ENCODE results near the gene UBQLN3.

Gene UBQLN3

DNA sequence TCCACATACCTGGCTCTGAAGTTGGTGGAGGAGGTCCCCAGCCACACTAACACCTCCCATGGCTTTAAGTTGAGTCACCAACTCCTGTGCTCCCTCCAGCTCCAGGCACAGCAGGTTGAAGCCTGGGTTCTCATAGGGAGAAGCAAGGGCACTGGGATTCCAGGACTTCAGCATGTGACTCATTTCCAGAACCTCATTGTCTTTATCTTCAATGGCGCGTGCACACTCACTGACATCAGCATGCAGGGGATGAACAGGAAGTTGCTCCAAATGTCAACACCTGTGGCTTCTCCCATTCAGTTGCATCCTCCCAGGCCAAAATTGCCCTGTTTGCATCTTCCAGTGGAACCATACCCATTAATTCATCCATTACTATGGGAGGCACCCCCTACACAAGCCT, 12.6 kb upstream of the UBQLN3 start:
- H3K9me3 Mint-ChIP-seq, result no peaks in the 10 kb centered on the region
- DNase-seq, result no peak
- no peak overlapping the region for H3K4me3 Mint-ChIP-seq
- CTCF ChIA-PET, result no interaction called here
- H3K27me3 Mint-ChIP-seq, result no peaks in the 10 kb centered on the region
- no peak overlapping the region for H3K27ac Mint-ChIP-seq
- no peaks in the 10 kb centered on the region for H3K4me1 Mint-ChIP-seq
- H3K36me3 Mint-ChIP-seq, result no peaks in the 10 kb centered on the region

DNA sequence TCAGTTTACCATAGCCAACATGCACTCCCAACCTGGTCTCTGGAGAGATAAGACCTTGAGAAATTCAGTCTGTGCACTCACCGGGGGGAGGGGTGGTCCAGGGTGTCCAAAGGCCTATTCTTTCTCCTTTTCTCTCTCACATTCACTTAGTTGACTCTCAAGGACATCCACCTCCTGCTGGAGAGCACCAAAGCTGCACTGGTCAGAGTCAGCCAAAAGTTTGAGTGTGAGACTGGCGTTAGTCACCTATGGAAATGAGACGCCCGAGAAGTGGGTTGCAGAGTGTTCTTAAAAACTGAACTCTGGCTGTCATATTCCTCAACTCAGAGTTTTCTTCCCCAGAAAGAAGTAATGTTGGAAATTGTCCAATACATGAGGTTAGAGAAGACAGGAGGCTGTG, 11.8 kb upstream of the UBQLN3 start:
- H3K4me1 Mint-ChIP-seq, result no peaks in the 10 kb centered on the region
- DNase-seq, result no peak
- H3K9me3 Mint-ChIP-seq, result no peaks in the 10 kb centered on the region
- H3K27ac Mint-ChIP-seq, result no peak overlapping the region
- no peaks in the 10 kb centered on the region for H3K27me3 Mint-ChIP-seq
- no peak overlapping the region for H3K4me3 Mint-ChIP-seq
- CTCF ChIA-PET, result no interaction called here
- H3K36me3 Mint-ChIP-seq, result no peaks in the 10 kb centered on the region

DNA sequence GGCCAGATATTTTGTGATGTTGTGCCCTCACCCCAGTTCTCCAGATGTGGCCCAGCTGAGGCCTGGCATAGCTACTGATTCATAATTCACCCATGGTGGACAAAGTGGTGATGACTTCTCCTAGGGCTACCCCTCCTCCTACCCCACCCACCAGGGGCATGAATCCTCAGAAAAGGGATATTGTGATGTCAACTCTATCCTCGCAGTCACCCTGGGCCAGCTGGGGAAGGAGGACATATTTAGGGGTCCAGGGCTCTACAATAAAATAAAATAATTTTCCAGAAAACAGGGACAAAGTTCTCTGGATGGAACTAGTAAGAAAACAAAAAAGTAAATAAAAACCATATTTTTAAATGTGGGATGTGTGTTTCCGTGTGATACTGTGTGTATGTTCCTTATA, 6.8 kb upstream of the UBQLN3 start, which contains the start of gene UBQLNL:
Gene UBQLNL (minus strand): TSS at position 101 of the 400 bp plus-strand sequence. CDS start 258 bp downstream, outside the sequence.
- no peak within 1 kb of the TSS for H3K4me3 Mint-ChIP-seq
- CTCF ChIA-PET, result no interaction called here
- H3K9me3 Mint-ChIP-seq, result no peaks in the 10 kb centered on the region
- no peaks in the 10 kb centered on the region for H3K4me1 Mint-ChIP-seq
- no peaks in the 10 kb centered on the region for H3K36me3 Mint-ChIP-seq
- DNase-seq, result no peak
- no peaks in the 10 kb centered on the region for H3K27me3 Mint-ChIP-seq
- no peak within 1 kb of the TSS for H3K27ac Mint-ChIP-seq

GRCh38 chr11:5514841-5515240, 5.1 kb upstream of the UBQLN3 start:
- Mint-ChIP-seq H3K27ac (no peak overlapping the region), H3K36me3 (no peaks in the 10 kb centered on the region), H3K27me3 (peaks cover 4% of the 10 kb centered on the region), H3K4me3 (no peak overlapping the region), H3K4me1 (no peaks in the 10 kb centered on the region), H3K9me3 (no peaks in the 10 kb centered on the region)
- CTCF ChIA-PET, result no interaction called here
- no peak for DNase-seq

- Mint-ChIP-seq H3K27ac (no peak overlapping the region), H3K27me3 (peaks cover 4% of the 10 kb centered on the region), H3K4me1 (no peaks in the 10 kb centered on the region), H3K4me3 (no peak overlapping the region), H3K9me3 (no peaks in the 10 kb centered on the region), H3K36me3 (no peaks in the 10 kb centered on the region)
- CTCF ChIA-PET, result no interaction called here
- DNase-seq, result no peak
Observed at GRCh38 chr11:5508605-5509004, 1.2 kb downstream of the UBQLN3 start.

- Mint-ChIP-seq H3K27me3 (peaks cover 4% of the 10 kb centered on the region), H3K27ac (no peak overlapping the region), H3K36me3 (no peaks in the 10 kb centered on the region), H3K9me3 (no peaks in the 10 kb centered on the region), H3K4me3 (no peak overlapping the region), H3K4me1 (no peaks in the 10 kb centered on the region)
- CTCF ChIA-PET, result no interaction called here
- no peak for DNase-seq
Observed at GRCh38 chr11:5507933-5508305, 1.8 kb downstream of the UBQLN3 start.

DNA sequence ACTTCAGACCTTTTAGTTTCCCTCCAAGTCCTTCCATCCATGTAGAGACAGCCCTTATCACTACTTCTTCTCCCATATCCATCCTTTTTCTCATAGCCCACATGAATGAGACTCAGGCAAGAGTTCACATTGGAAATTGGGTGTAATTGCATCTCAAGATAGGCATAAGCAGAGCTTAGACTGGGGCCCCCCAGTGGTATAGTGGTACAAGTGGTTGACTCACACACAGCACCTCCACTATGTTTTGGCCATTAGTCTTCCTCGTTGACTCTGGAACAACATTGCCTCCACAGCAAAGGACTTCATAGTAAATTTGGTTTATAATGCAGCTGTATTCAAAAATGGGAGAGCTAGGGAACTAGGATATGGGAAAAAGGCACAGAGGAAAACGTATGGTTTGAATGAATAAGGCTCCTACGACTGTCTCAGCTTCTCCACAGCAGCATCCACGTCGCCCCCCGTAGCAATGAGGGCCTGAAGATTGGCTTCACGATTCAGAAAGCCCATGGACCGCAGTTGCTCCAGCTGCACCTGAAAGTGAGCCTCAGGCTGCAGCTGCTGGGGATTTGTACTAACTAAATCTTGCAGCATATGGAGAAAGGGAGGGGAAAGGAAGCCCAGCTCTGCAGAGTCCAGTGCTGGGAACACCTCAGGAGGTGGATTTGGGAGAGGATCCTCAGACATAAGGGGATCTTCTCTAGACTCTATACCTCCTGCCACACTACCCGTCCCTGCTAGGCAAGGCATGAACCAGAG, 2.4 kb downstream of the UBQLN3 start:
- H3K9me3 Mint-ChIP-seq, result no peaks in the 10 kb centered on the region

DNA sequence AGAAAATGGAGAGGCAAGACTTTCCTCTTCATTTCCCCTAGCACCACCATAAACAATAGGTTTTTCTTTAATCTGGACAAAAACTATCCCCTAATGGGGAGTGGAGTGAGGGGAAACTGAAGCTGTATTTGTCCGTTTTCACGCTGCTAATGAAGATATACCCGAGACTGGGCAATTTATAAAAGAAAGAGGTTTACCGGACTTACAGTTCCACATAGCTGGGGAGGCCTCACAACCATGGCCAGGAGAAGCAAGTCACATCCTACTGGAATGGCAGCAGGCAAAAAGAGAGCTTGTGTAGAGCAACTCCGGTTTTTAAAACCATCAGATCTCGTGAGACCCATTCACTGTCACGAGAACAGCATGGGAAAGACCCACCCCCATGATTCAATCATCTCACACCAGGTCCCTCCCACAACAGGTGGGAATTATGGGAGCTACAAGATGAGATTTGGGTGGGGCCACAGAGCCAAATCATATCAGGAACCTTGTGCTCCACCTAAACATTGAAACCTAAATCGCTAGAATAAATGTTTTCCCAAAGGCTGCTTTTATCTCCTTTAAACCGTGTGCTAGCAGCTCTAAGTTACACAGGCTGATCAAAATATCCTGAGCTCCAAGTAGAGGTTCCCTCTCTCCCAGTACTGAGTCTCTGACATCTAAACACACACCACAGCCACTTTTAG, 4.3 kb downstream of the UBQLN3 start:
- Mint-ChIP-seq H3K4me1 (no peaks in the 10 kb centered on the region), H3K36me3 (no peaks in the 10 kb centered on the region), H3K27me3 (peaks cover 2% of the 10 kb centered on the region), H3K27ac (no peak overlapping the region), H3K4me3 (no peak overlapping the region), H3K9me3 (no peaks in the 10 kb centered on the region)
- no peak for DNase-seq
- CTCF ChIA-PET, result no interaction called here

More for the DNA sequence above, 2.4 kb downstream of the UBQLN3 start:
- H3K27me3 Mint-ChIP-seq, result peaks cover 4% of the 10 kb centered on the region
- CTCF ChIA-PET, result no interaction called here
- H3K4me3 Mint-ChIP-seq, result no peak overlapping the region
- no peak for DNase-seq
- H3K4me1 Mint-ChIP-seq, result no peaks in the 10 kb centered on the region
- H3K36me3 Mint-ChIP-seq, result no peaks in the 10 kb centered on the region
- H3K27ac Mint-ChIP-seq, result no peak overlapping the region

GRCh38 chr11:5504403-5504921, 5.3 kb downstream of the UBQLN3 start:
- no peak overlapping the region for H3K27ac Mint-ChIP-seq
- H3K36me3 Mint-ChIP-seq, result no peaks in the 10 kb centered on the region
- no peaks in the 10 kb centered on the region for H3K4me1 Mint-ChIP-seq
- no peak for DNase-seq
- CTCF ChIA-PET, result no interaction called here
- H3K27me3 Mint-ChIP-seq, result no peaks in the 10 kb centered on the region
- H3K4me3 Mint-ChIP-seq, result no peak overlapping the region
- no peaks in the 10 kb centered on the region for H3K9me3 Mint-ChIP-seq

- Mint-ChIP-seq H3K4me1 (no peaks in the 10 kb centered on the region), H3K9me3 (no peaks in the 10 kb centered on the region), H3K36me3 (no peaks in the 10 kb centered on the region), H3K4me3 (no peak overlapping the region), H3K27ac (no peak overlapping the region), H3K27me3 (peaks cover 3% of the 10 kb centered on the region)
- CTCF ChIA-PET, result no interaction called here
- no peak for DNase-seq
Observed at GRCh38 chr11:5500393-5500801, 9.4 kb downstream of the UBQLN3 start.

- no peaks in the 10 kb centered on the region for H3K9me3 Mint-ChIP-seq
- no peak overlapping the region for H3K4me3 Mint-ChIP-seq
- no peak for DNase-seq
- no peaks in the 10 kb centered on the region for H3K36me3 Mint-ChIP-seq
- CTCF ChIA-PET, result no interaction called here
- H3K27me3 Mint-ChIP-seq, result peaks cover 3% of the 10 kb centered on the region
- no peak overlapping the region for H3K27ac Mint-ChIP-seq
- no peaks in the 10 kb centered on the region for H3K4me1 Mint-ChIP-seq
Observed at GRCh38 chr11:5499671-5500070, 10.1 kb downstream of the UBQLN3 start.

GRCh38 chr11:5489576-5490357, 20.0 kb downstream of the UBQLN3 start:
- peaks cover 9% of the 10 kb centered on the region for H3K27me3 Mint-ChIP-seq
- H3K4me3 Mint-ChIP-seq, result no peak overlapping the region
- no peak for DNase-seq
- H3K27ac Mint-ChIP-seq, result no peak overlapping the region
- H3K36me3 Mint-ChIP-seq, result no peaks in the 10 kb centered on the region
- H3K9me3 Mint-ChIP-seq, result no peaks in the 10 kb centered on the region
- H3K4me1 Mint-ChIP-seq, result no peaks in the 10 kb centered on the region
- CTCF ChIA-PET, result no interaction called here

DNA sequence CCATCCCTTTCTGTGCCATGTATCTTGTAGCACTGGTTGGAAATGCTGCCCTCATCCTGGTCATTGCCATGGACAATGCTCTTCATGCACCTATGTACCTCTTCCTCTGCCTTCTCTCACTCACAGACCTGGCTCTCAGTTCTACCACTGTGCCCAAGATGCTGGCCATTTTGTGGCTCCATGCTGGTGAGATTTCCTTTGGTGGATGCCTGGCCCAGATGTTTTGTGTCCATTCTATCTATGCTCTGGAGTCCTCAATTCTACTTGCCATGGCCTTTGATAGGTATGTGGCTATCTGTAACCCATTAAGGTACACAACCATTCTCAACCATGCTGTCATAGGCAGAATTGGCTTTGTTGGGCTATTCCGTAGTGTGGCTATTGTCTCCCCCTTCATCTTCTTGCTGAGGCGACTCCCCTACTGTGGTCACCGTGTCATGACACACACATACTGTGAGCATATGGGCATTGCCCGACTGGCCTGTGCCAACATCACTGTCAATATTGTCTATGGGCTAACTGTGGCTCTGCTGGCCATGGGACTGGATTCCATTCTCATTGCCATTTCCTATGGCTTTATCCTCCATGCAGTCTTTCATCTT, 20.9 kb downstream of the UBQLN3 start:
- peaks cover 9% of the 10 kb centered on the region for H3K27me3 Mint-ChIP-seq
- CTCF ChIA-PET, result no interaction called here

DNA sequence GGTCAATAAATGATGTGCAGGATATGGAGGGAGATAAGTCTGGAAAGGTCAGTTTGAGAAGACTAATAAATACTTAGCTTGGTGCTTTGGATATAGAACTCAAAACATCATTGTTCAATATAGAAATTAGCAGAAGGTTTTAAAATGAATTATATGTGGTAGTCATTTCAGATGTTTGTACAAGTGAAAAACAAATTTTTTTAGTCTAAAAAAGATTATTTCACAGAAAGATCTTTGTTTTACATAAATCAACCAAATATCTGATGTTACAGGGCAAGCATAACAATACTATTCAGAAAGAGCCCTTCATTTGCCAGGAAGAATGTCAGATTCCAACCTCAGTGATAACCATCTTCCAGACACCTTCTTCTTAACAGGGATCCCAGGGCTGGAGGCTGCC, 21.4 kb downstream of the UBQLN3 start, which contains the start of gene OR52D1:
Gene OR52D1 (plus strand): TSS at position 301 of the 400 bp plus-strand sequence. CDS start 22 bp downstream, at position 323.
- Mint-ChIP-seq H3K4me1 (no peaks in the 10 kb centered on the region), H3K27me3 (peaks cover 9% of the 10 kb centered on the region), H3K36me3 (no peaks in the 10 kb centered on the region)

More for the DNA sequence above, 20.9 kb downstream of the UBQLN3 start:
- H3K4me1 Mint-ChIP-seq, result no peaks in the 10 kb centered on the region
- no peaks in the 10 kb centered on the region for H3K36me3 Mint-ChIP-seq
- no peak for DNase-seq
- H3K4me3 Mint-ChIP-seq, result no peak overlapping the region
- no peak overlapping the region for H3K27ac Mint-ChIP-seq
- no peaks in the 10 kb centered on the region for H3K9me3 Mint-ChIP-seq

More for the DNA sequence above, 21.4 kb downstream of the UBQLN3 start, which contains the start of gene OR52D1:
- Mint-ChIP-seq H3K9me3 (no peaks in the 10 kb centered on the region), H3K4me3 (no peak within 1 kb of the TSS), H3K27ac (no peak within 1 kb of the TSS)
- CTCF ChIA-PET, result no interaction called here
- DNase-seq, result no peak
